ENCODE results near the gene IL11RA.

Gene IL11RA

DNA sequence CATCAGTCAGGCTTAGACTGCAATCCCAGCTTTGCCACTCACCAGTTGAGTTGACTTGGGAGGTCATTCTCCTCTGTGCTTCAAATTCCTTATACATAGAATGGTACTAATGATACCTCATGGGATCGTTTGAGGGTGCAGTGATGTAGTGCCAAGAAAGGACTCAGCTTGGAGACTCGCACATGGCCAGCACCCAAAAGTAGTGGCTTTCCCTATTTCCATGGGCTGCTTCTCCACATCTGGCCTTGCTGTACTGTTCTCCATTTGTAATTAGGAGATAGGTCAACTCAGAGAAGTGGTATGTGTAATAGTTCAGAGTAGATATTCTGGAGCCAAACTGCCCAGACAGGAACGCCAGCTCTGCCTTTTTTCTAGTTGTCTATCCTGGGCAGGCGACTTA, 33.6 kb downstream of the IL11RA start:
- peaks cover 8% of the 10 kb centered on the region for H3K4me1 ChIP-seq (ENCODE audit: control insufficient read depth, insufficient read depth, low read length)
- no peak overlapping the region for H3K9ac ChIP-seq (ENCODE audit: low read length)
- no peaks in the 10 kb centered on the region for H3K27me3 ChIP-seq (ENCODE audit: control insufficient read depth, insufficient read depth, low read length)
- H3K9me3 ChIP-seq (ENCODE audit: control insufficient read depth, low read length), result no peaks in the 10 kb centered on the region
- H3K4me3 ChIP-seq (ENCODE audit: low read length), result no peak overlapping the region
- H3K36me3 ChIP-seq (ENCODE audit: control insufficient read depth, insufficient read depth, low read length), result no peaks in the 10 kb centered on the region

DNA sequence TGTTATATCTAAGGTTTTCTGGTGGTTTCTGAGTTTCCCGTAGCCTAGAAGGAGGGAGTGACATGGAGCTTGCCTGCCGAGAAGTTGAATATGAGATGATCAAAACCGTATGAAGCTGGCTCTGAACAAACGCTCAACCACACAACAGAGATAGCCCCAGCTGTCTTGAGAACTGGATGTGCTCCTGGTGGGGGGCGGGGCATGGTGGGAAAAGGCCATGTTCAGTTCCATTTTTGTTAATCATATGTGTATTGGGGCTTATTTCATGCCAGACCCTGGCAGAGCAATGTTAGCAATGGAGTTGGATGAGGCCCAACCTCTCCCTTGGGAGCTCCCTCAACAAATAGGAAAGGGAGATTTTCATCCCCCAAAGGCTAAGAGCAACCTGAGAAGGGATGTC, 34.2 kb downstream of the IL11RA start:
- H3K9me3 ChIP-seq (ENCODE audit: control insufficient read depth, low read length), result no peaks in the 10 kb centered on the region
- no peak overlapping the region for H3K9ac ChIP-seq (ENCODE audit: low read length)
- no peaks in the 10 kb centered on the region for H3K36me3 ChIP-seq (ENCODE audit: control insufficient read depth, insufficient read depth, low read length)
- H3K4me3 ChIP-seq (ENCODE audit: low read length), result no peak overlapping the region
- H3K27me3 ChIP-seq (ENCODE audit: control insufficient read depth, insufficient read depth, low read length), result no peaks in the 10 kb centered on the region
- H3K4me1 ChIP-seq (ENCODE audit: control insufficient read depth, insufficient read depth, low read length), result peaks cover 8% of the 10 kb centered on the region

DNA sequence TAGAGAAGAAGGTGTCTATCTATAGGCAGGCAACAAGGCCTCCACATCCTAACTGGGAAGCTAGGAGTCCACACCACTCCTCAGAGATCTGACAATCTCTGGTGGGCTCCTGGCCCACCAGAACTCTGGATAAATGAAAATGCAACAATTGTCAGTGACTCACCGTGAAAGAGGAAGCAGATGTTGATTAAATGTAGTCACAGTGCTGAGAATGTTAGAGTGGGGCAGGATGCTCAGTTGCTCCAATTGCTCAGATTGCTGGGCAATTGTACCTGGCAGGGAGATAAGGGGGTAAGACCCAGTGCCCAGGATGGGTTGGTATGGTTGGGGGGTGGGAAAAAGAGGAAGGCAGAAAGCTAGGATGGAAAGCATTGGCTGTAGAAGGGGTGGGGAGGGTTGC, 34.7 kb downstream of the IL11RA start:
- Histone ChIP-seq H3K4me1 (ENCODE audit: control insufficient read depth, insufficient read depth, low read length) (peaks cover 8% of the 10 kb centered on the region), H3K4me3 (ENCODE audit: low read length) (no peak overlapping the region), H3K9me3 (ENCODE audit: control insufficient read depth, low read length) (no peaks in the 10 kb centered on the region), H3K27me3 (ENCODE audit: control insufficient read depth, insufficient read depth, low read length) (no peaks in the 10 kb centered on the region), H3K36me3 (ENCODE audit: control insufficient read depth, insufficient read depth, low read length) (no peaks in the 10 kb centered on the region), H3K9ac (ENCODE audit: low read length) (no peak overlapping the region)

DNA sequence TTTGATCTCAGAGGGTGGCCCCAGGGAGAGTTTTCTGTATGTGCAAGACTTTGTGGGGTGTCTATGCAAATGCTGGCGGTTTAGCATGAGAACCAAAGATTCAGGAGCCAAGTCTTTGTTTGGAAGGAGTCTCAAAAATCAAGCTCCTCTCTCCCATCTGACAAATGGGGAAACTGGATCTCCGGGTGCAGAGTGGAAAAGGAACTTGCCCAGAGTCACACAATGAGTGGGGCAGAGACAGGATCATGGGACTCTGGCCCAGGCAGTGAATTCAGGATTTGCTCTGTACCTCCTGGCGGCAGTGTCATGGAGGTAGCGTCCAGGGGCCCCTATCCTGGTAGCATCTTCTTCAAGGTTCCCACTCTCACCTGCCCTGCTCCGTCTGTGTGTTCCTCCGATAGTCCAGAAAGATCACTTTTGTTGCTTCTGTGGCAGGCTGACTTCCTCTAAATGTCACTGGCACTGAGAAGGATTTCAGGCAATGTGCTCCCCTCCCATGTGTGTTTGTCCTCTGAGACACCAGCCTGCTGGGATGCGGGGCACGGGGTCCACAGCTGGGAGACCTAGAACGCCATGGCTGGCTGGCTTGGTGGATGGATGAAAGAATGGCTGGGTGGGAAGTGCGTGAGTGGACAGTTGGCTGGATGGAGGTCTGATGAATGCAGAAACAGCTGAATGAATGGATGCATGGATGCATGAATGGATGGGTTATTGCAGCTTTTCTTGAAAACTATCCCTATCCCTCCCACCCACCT, 35.5 kb downstream of the IL11RA start:
- Histone ChIP-seq H3K9ac (ENCODE audit: low read length) (no peak overlapping the region), H3K36me3 (ENCODE audit: control insufficient read depth, insufficient read depth, low read length) (no peaks in the 10 kb centered on the region), H3K4me1 (ENCODE audit: control insufficient read depth, insufficient read depth, low read length) (peaks cover 8% of the 10 kb centered on the region), H3K27me3 (ENCODE audit: control insufficient read depth, insufficient read depth, low read length) (no peaks in the 10 kb centered on the region), H3K9me3 (ENCODE audit: control insufficient read depth, low read length) (no peaks in the 10 kb centered on the region), H3K4me3 (ENCODE audit: low read length) (no peak overlapping the region)

DNA sequence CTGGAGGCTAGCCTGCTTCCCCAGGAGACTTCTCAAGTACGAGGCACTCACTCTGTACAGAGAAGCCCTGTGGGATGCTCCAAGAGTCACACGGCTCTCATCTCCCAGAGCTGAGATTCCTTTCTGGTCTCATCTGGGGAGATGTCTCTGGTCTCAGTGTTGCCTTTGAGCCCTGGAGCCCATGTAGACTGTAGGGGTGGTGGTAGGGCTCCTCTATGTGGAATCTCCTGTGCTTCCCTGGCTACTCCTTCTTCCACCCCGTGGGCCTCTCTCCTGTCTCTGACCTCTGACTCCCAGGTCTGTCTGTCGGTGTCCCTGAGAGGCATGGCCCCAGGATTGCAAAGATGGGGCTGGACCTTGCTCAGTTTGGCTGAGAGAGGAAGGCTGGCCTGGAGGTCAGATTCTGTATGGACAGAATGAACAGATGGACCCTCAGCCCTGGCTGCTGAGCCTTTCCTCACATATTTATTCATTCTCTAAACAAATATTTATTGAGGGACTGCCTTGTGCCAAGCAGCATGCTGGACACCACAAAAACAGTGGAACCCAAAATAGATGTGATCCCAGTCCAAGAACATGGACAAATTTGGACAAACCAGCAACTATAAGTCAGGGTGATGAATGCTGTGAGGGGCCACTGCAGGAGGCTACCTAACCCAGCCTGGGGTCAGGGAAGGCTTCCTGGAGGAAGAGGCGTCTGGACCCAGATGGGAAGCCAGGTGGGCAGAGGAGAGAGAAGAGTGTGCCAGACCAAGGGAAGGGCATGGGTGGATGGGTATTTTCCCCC, 36.5 kb downstream of the IL11RA start:
- no peak overlapping the region for H3K4me3 ChIP-seq (ENCODE audit: low read length)
- no peaks in the 10 kb centered on the region for H3K36me3 ChIP-seq (ENCODE audit: control insufficient read depth, insufficient read depth, low read length)
- H3K9ac ChIP-seq (ENCODE audit: low read length), result no peak overlapping the region
- H3K4me1 ChIP-seq (ENCODE audit: control insufficient read depth, insufficient read depth, low read length), result peaks cover 8% of the 10 kb centered on the region
- no peaks in the 10 kb centered on the region for H3K27me3 ChIP-seq (ENCODE audit: control insufficient read depth, insufficient read depth, low read length)
- no peaks in the 10 kb centered on the region for H3K9me3 ChIP-seq (ENCODE audit: control insufficient read depth, low read length)

DNA sequence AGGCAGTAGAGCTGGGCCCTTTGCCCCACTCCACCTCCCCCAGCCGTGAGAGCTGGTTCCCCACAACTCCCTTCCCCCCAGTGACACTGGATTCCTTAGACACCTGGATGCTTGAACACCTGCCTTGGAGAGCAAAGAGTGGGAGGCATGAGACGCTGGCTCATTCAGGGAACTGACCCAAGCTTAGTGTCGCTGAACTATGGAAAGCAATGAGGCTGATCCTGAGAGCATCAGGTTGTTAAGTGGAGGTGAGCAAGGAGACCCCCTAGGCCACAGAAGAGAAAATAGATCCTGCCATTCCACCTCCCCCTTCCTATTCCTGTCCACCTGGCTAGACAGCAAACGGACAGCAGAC, 37.1 kb downstream of the IL11RA start:
- Histone ChIP-seq H3K9me3 (ENCODE audit: control insufficient read depth, low read length) (no peaks in the 10 kb centered on the region), H3K4me1 (ENCODE audit: control insufficient read depth, insufficient read depth, low read length) (peaks cover 8% of the 10 kb centered on the region), H3K27me3 (ENCODE audit: control insufficient read depth, insufficient read depth, low read length) (no peaks in the 10 kb centered on the region), H3K4me3 (ENCODE audit: low read length) (no peak overlapping the region), H3K9ac (ENCODE audit: low read length) (no peak overlapping the region), H3K36me3 (ENCODE audit: control insufficient read depth, insufficient read depth, low read length) (no peaks in the 10 kb centered on the region)

DNA sequence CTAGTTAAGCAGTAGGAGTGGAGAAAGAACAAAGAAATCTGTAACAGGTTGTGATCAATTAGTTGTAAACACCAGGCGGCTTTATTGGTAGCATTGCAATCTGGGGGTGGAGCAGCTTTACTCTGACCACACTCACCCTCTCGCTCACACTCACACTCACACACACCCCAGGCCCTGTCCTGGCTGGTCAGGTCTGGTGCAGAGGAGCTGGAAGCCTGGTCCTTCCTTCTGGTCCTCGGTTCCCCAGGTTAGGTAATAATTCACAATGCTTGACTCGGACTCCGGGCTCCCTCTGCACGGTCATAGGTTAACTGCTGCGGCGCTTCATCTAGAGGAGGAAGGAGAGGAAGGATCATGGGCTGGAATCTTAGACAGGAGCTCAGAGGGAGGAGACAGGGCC, 37.5 kb downstream of the IL11RA start:
- no peaks in the 10 kb centered on the region for H3K27me3 ChIP-seq (ENCODE audit: control insufficient read depth, insufficient read depth, low read length)
- no peak overlapping the region for H3K4me3 ChIP-seq (ENCODE audit: low read length)
- no peaks in the 10 kb centered on the region for H3K9me3 ChIP-seq (ENCODE audit: control insufficient read depth, low read length)
- peaks cover 8% of the 10 kb centered on the region for H3K4me1 ChIP-seq (ENCODE audit: control insufficient read depth, insufficient read depth, low read length)
- H3K9ac ChIP-seq (ENCODE audit: low read length), result no peak overlapping the region
- no peaks in the 10 kb centered on the region for H3K36me3 ChIP-seq (ENCODE audit: control insufficient read depth, insufficient read depth, low read length)

DNA sequence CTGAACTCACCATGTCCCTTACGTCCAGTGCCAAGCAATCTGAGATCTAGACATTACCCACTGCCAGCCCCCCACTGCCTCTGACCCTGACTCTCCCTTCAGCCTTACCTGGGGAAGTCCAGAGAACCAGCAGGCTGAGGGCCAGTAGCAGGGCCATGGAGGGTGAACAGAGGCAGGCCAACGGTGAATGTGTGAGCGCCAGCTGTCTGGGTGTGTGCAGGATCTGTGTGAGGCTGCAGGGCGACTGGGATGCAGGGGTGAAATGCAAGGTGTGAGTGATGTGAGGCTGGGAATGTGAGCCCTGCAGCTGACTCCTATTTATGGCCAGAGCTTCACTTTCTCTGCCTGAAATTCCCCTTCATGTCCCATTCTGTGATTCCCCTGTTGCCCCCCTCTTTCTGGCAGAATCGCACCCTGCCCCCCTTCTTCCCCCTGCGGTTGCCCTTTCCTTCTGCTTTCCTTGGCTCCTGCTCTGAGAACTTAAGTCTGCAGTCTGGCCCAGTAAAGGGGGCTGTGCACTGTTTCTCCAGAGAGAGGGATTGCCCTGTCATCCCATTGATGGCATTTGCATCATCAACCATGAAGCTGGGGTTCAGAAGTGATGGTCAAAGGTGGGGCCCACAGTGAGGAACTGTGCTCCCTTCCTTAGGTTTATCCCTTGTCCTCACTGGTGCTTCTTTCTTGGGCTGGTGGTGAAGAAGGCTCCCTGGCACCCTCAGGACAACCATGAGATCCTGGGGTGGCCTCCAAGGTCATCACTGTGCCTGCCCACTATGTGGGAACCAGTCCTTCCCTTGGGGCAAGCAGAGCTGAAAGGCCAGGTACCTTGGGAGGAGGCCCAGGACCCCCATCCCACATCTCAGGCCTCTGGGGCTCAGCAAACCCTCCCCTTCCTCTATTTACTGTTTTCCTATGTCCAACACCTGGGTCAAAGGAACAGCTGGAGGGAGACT, 39.3 kb downstream of the IL11RA start, which contains the start of gene CCL19:
Gene CCL19 (minus strand): TSS at position 294 of the 953 bp plus-strand sequence. CDS start 137 bp downstream, at position 157.
- no peaks in the 10 kb centered on the region for H3K9me3 ChIP-seq (ENCODE audit: control insufficient read depth, low read length)
- H3K27me3 ChIP-seq (ENCODE audit: control insufficient read depth, insufficient read depth, low read length), result no peaks in the 10 kb centered on the region
- H3K9ac ChIP-seq (ENCODE audit: low read length), result no peak within 1 kb of the TSS
- peaks cover 8% of the 10 kb centered on the region for H3K4me1 ChIP-seq (ENCODE audit: control insufficient read depth, insufficient read depth, low read length)
- no peak within 1 kb of the TSS for H3K4me3 ChIP-seq (ENCODE audit: low read length)
- H3K36me3 ChIP-seq (ENCODE audit: control insufficient read depth, insufficient read depth, low read length), result no peaks in the 10 kb centered on the region

DNA sequence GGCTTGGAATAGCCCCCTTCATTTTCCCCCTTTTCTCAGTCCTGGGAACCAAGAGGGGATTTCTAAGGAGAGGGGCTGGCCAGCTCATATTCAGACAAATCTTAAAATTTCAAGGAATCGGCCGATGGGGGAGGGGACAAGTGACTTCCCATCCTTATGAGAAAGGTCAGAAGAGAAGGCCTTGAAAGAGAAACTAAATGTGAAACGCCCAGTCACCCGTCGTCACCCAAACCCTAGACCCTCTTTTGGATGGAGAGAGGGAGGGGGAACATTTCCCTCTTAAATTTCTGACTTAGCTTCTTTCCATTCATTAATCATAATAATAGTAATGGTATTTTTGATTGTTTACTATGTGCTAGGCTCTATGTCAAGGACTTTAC, 39.9 kb downstream of the IL11RA start:
- Histone ChIP-seq H3K9ac (ENCODE audit: low read length) (no peak overlapping the region), H3K27me3 (ENCODE audit: control insufficient read depth, insufficient read depth, low read length) (peaks cover 4% of the 10 kb centered on the region), H3K4me3 (ENCODE audit: low read length) (no peak overlapping the region), H3K4me1 (ENCODE audit: control insufficient read depth, insufficient read depth, low read length) (peaks cover 8% of the 10 kb centered on the region), H3K36me3 (ENCODE audit: control insufficient read depth, insufficient read depth, low read length) (no peaks in the 10 kb centered on the region), H3K9me3 (ENCODE audit: control insufficient read depth, low read length) (no peaks in the 10 kb centered on the region)

DNA sequence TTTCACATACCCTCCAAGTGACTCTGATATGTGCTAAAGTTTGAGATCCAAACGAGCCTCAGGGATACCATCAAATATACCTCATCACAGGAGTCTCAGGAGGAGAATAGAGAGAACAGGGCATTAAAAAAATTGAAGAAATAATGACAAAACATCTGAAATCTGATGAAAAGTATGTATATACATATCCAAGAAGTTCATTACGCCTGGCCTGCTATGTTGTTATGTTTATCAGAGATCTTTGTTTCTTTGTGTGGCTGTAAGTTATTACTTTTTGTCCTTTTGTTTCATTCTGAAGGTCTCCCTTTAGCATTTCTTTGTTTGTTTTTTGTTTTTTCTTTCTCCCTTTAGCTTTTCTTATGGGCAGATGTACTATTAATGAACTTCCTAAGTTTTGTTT, 41.6 kb downstream of the IL11RA start:
- Histone ChIP-seq H3K4me3 (ENCODE audit: low read length) (no peak overlapping the region), H3K36me3 (ENCODE audit: control insufficient read depth, insufficient read depth, low read length) (no peaks in the 10 kb centered on the region), H3K9ac (ENCODE audit: low read length) (no peak overlapping the region), H3K27me3 (ENCODE audit: control insufficient read depth, insufficient read depth, low read length) (peaks cover 4% of the 10 kb centered on the region), H3K9me3 (ENCODE audit: control insufficient read depth, low read length) (no peaks in the 10 kb centered on the region), H3K4me1 (ENCODE audit: control insufficient read depth, insufficient read depth, low read length) (peaks cover 8% of the 10 kb centered on the region)

DNA sequence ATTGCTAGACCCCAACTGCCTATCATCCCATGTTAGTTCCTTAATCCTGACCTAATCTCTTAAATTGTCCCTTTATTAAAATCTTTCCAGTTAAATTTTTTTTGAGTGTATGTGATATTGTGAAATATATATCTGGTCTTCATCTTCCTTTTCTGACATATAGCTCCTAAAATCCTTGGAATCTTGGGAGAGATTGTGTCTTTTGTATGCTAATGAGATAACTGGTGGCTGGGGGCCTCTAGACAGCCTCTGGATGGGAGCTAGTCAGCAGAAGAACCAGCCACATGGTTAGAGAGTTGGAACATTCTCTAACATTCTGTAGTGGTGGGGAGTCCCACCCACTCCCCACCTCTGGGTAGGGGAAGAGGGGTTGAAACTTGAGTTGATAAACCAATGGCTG, 42.8 kb downstream of the IL11RA start:
- H3K9me3 ChIP-seq (ENCODE audit: control insufficient read depth, low read length), result no peaks in the 10 kb centered on the region
- H3K9ac ChIP-seq (ENCODE audit: low read length), result no peak overlapping the region
- no peak overlapping the region for H3K4me3 ChIP-seq (ENCODE audit: low read length)

More for the DNA sequence above, 42.8 kb downstream of the IL11RA start:
- Histone ChIP-seq H3K27me3 (ENCODE audit: control insufficient read depth, insufficient read depth, low read length) (peaks cover 4% of the 10 kb centered on the region), H3K36me3 (ENCODE audit: control insufficient read depth, insufficient read depth, low read length) (no peaks in the 10 kb centered on the region), H3K4me1 (ENCODE audit: control insufficient read depth, insufficient read depth, low read length) (no peaks in the 10 kb centered on the region)

Data from mucosa of stomach (tissue), 1 donor.